ENCODE results near the gene DHTKD1. TPM values are rescaled to one million over a fixed set of nuclear protein-coding genes. Genes with fewer than 3 reads are reported as not detected.

DHTKD1 gene
- total RNA-seq, 1 experiment from 2014 or later = 53.2 TPM

GRCh38 chr10:12055732-12056131 lies 13.0 kb upstream of the DHTKD1 start:
- Histone ChIP-seq H2BK12ac (ENCODE audit: insufficient read length, low read depth, low read length) (no peak overlapping the region), H3K9me3 (ENCODE audit: control insufficient read depth, low read depth, low read length) (no peaks in the 10 kb centered on the region), H2AK5ac (ENCODE audit: insufficient read length, low read length) (no peak overlapping the region), H3K9ac (ENCODE audit: extremely low read depth, insufficient read length, low read length) (no peak overlapping the region), H2BK20ac (ENCODE audit: low read depth, low read length, poor library complexity, severe bottlenecking) (no peak overlapping the region), H3K4me2 (ENCODE audit: insufficient read depth, insufficient read length, low read length) (no peak overlapping the region), H2BK15ac (ENCODE audit: low read depth, low read length) (no peak overlapping the region), H3T11ph (ENCODE audit: low read length) (no peak overlapping the region), H3K4me1 (ENCODE audit: insufficient read depth, low read length) (no peaks in the 10 kb centered on the region), H3K14ac (ENCODE audit: insufficient read depth, low read length) (no peak overlapping the region), H2BK5ac (ENCODE audit: insufficient read length, low read length) (no peak overlapping the region), H2BK120ac (ENCODE audit: low read depth, low read length, poor library complexity, severe bottlenecking) (no peak overlapping the region), H3K27me3 (ENCODE audit: insufficient read depth, low read length) (no peaks in the 10 kb centered on the region), H4K20me1 (ENCODE audit: control insufficient read depth, insufficient read depth, insufficient read length) (no peaks in the 10 kb centered on the region), H3K23me2 (ENCODE audit: insufficient read length, low read depth, low read length, poor library complexity, severe bottlenecking) (no peaks in the 10 kb centered on the region), H4K8ac (replicated peaks; ENCODE audit: insufficient read length, low read depth, low read length) (no peak overlapping the region), H3K79me1 (ENCODE audit: insufficient read depth, low read depth, low read length, poor library complexity, severe bottlenecking) (no peaks in the 10 kb centered on the region), H3K27ac (ENCODE audit: insufficient read length, low read depth, low read length) (no peak overlapping the region), H4K5ac (ENCODE audit: insufficient read length, low read depth, low read length) (no peak overlapping the region), H2AFZ (ENCODE audit: low read length) (no peak overlapping the region), H3K4ac (ENCODE audit: low read depth, low read length) (no peak overlapping the region), H3K23ac (ENCODE audit: insufficient read length, low read depth, low read length) (no peak overlapping the region), H4K91ac (ENCODE audit: insufficient read length, low read depth, low read length) (no peak overlapping the region), H3K18ac (ENCODE audit: insufficient read length, low read depth, low read length) (no peak overlapping the region), H3K79me2 (ENCODE audit: insufficient read depth, low read length) (no peaks in the 10 kb centered on the region), H3K56ac (ENCODE audit: insufficient read length, low read depth, low read length) (no peak overlapping the region)
- no peaks in the 10 kb centered on the region for H3K4me1 Mint-ChIP-seq
- H3K4me3 Mint-ChIP-seq = no peak overlapping the region
- no peaks in the 10 kb centered on the region; a peak in 1 of 5 replicates for H3K9me3 Mint-ChIP-seq
- WGBS (ENCODE audit: extremely low coverage, insufficient read length, low lambda C conversion rate) = no CpG with 5 or more reads among the region's 5 CpGs
- H3K27ac Mint-ChIP-seq = no peak overlapping the region
- no peaks in the 10 kb centered on the region for H3K36me3 Mint-ChIP-seq (ENCODE audit: insufficient read depth in 1 of 3, low read depth in 3 of 3)
- peaks cover 2% of the 10 kb centered on the region for H3K27me3 Mint-ChIP-seq (ENCODE audit: low read depth)
- DNase-seq = no peak
- TF ChIP-seq CTCF (conservative IDR thresholded peaks at IDR 0.05) = no peak
